Right lobe of liver (tissue), 6 donors: ENCODE data around the gene ARSI. TPM values are rescaled to one million over a fixed set of nuclear protein-coding genes. Genes with fewer than 3 reads are reported as not detected.
A peak's percentile ranks its signal among the peaks of the same experiment; 100 is the strongest.

Experiments used
- ATAC-seq, 4 donors: fragments of 200-7000 bp; cut with Tn5 transposase; one replicate each; pipeline ENCODE4 v1.9.1; 2020; ENCODE audit warnings: mild to moderate bottlenecking in 4 of 4, moderate library complexity in 4 of 4
- DNase-seq, 3 donors: peaks; one replicate each; pipeline ENCODE4 v3.0.0-alpha.2; 2020
- H3K27ac ChIP-seq, 3 donors: fragments of 200-600 bp; one replicate each; pipeline ENCODE4 v1.8.0; 2022
- H3K27me3 ChIP-seq, 2 donors: fragments of 200-600 bp; one replicate each; pipeline ENCODE4 v1.8.0; 2022
- H3K36me3 ChIP-seq, 4 donors: fragments of 200-600 bp; sonication (generic) in 1 of 4; one replicate each; pipeline versions ENCODE4 v1.5.1 to v1.8.0; 2017 to 2022; ENCODE audit warnings: control low read depth in 1 of 4
- H3K4me1 ChIP-seq, 4 donors: fragments of 200-600 bp; sonication (generic) in 1 of 4; one replicate each; pipeline versions ENCODE4 v1.5.1 to v1.8.0; 2017 to 2022; ENCODE audit warnings: control low read depth in 1 of 4
- H3K4me3 ChIP-seq, 3 donors: fragments of 200-600 bp; one replicate each; pipeline ENCODE4 v1.8.0; 2022
- H3K9me3 ChIP-seq, 4 donors: fragments of 200-600 bp; sonication (generic) in 1 of 4; one replicate each; pipeline versions ENCODE4 v1.5.1 to v1.8.0; 2017 to 2022; ENCODE audit warnings: control low read depth in 1 of 4
- POLR2A ChIP-seq: fragments of 450-650 bp; IDR thresholded peaks from one replicate; pipeline ENCODE4 v1.6.1; 2017; ENCODE audit warnings: antibody characterized with exemption, mild to moderate bottlenecking
- WGBS: methylation state at CpG from one replicate; pipeline ENCODE4 v1.1.6; 2018; ENCODE audit warnings: low coverage, low lambda C conversion rate; ENCODE audit not compliant: insufficient coverage; ENCODE audit errors: missing lambda C conversion rate; 5-methylcytosine and 5-hydroxymethylcytosine counted together
- intact Hi-C, 2 donors: fragments of 100-400 bp; cut with DNase I; formaldehyde crosslinking; loops; one replicate each; pipeline versions ENCODE4 v1.11.2 to v1.14.1; 2022
- total RNA-seq, 6 experiments: library from RNA; depleted of rRNA in 2 of 6; stranded (reverse); fragments of >200 nt in 2 of 6; fragmentation: NEBNext Ultra II Directional in 3 of 6; extraction: Animal tissue kit (Norgen Biotek cat#: 25700) in 3 of 6; gene quantifications; one replicate each; pipeline versions ENCODE4 v1.1.0 to v1.2.4, GENCODE V29; 2016 to 2023
- TF ChIP-seq, protein P1 (sequence below), 4 donors: fragments of 200-600 bp in 3 of 4; fragments of 450-650 bp in 1 of 4; IDR thresholded peaks; one replicate each; pipeline versions ENCODE4 v1.5.1 to v1.8.0; 2016 to 2022; ENCODE audit warnings: antibody characterized with exemption in 4 of 4, mild to moderate bottlenecking in 2 of 4
- donor health status: DM: no; HTN: yes; CAD: no.
- donor health status: DM: no; HTN: no; CAD: no.
- donor health status: DM: no; HTN: no; CAD: no.
- donor health status: DM: no; HTN: yes; CAD: no.
- donor health status: DM: no; HTN: yes; CAD: no.

Gene ARSI
- total RNA-seq, 6 experiments from 2014 or later, result 0.06 to 0.51 (median 0.20) TPM; not detected in 1

DNA sequence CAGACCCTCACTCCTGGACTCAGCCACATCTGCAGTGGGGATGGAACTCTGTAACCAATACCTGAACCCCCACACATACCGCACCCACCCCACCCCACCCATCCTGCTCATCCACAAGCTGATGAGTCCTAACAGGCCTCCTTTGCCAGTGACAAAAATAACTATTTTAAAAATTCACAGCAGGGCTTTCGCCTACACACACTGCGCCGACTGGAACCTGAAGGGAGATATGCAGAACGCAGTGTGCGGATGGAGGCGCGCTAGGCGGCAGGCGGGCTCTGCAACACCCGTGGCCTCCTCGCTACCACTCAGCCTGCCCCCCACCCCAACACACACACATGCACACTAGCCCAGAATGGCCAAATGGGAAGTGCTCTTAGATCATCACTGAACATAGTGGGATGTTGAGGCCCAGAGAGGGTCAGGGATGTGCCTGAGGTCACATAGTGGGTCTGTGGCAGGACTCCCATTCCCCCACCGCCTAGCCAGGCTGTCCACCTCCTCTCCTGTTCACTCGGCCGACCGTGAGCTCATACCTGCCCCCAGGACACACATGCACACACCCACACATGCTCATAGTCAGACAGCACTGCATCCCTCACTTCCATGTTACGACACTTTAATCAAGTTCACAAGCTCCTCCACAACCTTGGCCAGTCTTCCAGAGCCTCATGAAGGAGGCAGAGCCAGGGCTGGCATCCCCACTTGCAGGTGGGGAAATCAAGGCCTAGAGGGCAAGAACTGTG, 6.8 kb downstream of the ARSI start:
- intact Hi-C loops, result no loop called here

DNA sequence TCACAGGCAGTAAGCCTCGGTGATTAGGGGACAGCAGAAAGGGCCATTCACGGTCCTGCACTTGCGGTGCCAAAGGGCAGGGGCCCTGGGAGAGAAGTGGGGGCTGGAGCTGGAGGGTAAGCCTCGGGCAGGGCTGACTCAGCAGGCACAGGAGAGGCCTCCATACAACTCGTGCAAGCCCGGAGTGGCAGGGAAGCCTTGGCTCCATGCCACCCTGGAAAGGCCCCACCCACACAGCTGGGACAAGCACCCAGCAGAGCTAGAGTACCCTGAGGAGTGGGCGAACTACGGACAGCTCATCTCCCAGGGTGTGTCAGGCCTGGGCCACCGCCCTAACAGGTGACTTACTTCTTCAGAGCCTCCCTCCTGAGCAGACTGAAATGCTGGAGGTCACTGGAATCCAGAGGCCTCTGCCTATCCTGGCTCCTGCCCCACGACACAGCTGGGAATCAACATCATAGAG, 7.5 kb downstream of the ARSI start:
- 33% methylated on average over 1 of the region's 10 CpGs for WGBS
- ATAC-seq, result peak in 2 of 4 donors; percentile 25 to 51
- TF ChIP-seq, protein P1, sequence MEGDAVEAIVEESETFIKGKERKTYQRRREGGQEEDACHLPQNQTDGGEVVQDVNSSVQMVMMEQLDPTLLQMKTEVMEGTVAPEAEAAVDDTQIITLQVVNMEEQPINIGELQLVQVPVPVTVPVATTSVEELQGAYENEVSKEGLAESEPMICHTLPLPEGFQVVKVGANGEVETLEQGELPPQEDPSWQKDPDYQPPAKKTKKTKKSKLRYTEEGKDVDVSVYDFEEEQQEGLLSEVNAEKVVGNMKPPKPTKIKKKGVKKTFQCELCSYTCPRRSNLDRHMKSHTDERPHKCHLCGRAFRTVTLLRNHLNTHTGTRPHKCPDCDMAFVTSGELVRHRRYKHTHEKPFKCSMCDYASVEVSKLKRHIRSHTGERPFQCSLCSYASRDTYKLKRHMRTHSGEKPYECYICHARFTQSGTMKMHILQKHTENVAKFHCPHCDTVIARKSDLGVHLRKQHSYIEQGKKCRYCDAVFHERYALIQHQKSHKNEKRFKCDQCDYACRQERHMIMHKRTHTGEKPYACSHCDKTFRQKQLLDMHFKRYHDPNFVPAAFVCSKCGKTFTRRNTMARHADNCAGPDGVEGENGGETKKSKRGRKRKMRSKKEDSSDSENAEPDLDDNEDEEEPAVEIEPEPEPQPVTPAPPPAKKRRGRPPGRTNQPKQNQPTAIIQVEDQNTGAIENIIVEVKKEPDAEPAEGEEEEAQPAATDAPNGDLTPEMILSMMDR (IDR thresholded peaks at IDR 0.05), result no peak
- no peak for TF ChIP-seq POLR2A
- peak in 1 of 3 donors; percentile 44 for DNase-seq
- intact Hi-C loops, result no loop called here
- Histone ChIP-seq H3K4me1 (no peaks in the 10 kb centered on the region), H3K36me3 (no peaks in the 10 kb centered on the region), H3K27ac (no peak overlapping the region), H3K27me3 (no peaks in the 10 kb centered on the region), H3K4me3 (no peak overlapping the region), H3K9me3 (no peaks in the 10 kb centered on the region)

More for the DNA sequence above, 6.8 kb downstream of the ARSI start:
- no peaks in the 10 kb centered on the region for H3K27me3 ChIP-seq
- DNase-seq (peak in 1 of 3 donors; percentile 37), ATAC-seq (no peak)
- TF ChIP-seq, protein P1 (IDR thresholded peaks at IDR 0.05), result no peak
- TF ChIP-seq POLR2A, result no peak
- no peak overlapping the region for H3K27ac ChIP-seq
- WGBS, result 85% methylated on average over 13 of the region's 17 CpGs
- no peaks in the 10 kb centered on the region for H3K4me1 ChIP-seq
- H3K4me3 ChIP-seq, result no peak overlapping the region
- no peaks in the 10 kb centered on the region for H3K9me3 ChIP-seq
- H3K36me3 ChIP-seq, result no peaks in the 10 kb centered on the region

DNA sequence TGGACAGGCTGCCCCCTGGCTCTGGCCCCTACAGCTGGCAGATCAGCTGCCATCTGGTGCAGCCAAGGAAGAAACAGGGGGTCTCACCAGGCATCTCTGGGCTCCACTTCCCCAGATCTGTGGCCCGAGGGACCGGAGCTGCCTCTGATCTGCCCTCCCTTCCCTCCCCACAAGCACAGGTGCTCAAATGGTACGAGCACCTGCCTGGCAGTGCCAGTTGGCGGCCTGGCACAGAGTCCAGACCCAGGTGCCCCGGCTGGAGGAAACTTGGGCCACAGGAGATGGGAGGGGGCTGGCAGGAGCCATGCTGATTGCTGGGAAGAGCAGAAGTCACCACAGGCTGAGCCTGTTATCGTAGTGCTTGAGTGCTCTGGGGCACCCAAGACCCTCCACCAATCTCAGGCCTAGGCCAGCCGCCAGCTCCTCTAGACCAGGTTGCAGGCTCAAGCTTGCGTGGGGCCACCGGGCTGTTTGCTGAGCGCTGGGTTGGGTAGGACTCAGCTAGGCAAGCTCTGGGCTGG, 8.1 kb downstream of the ARSI start:
- DNase-seq (peak in 1 of 3 donors; percentile 50), ATAC-seq (no peak)
- intact Hi-C loops, result no loop called here
- no peaks in the 10 kb centered on the region for H3K4me1 ChIP-seq
- no peak overlapping the region for H3K4me3 ChIP-seq
- 100% methylated on average over 1 of the region's 10 CpGs for WGBS
- H3K36me3 ChIP-seq, result no peaks in the 10 kb centered on the region
- TF ChIP-seq POLR2A, result no peak
- TF ChIP-seq, protein P1 (IDR thresholded peaks at IDR 0.05), result no peak
- H3K9me3 ChIP-seq, result no peaks in the 10 kb centered on the region
- H3K27ac ChIP-seq, result no peak overlapping the region
- no peaks in the 10 kb centered on the region for H3K27me3 ChIP-seq

DNA sequence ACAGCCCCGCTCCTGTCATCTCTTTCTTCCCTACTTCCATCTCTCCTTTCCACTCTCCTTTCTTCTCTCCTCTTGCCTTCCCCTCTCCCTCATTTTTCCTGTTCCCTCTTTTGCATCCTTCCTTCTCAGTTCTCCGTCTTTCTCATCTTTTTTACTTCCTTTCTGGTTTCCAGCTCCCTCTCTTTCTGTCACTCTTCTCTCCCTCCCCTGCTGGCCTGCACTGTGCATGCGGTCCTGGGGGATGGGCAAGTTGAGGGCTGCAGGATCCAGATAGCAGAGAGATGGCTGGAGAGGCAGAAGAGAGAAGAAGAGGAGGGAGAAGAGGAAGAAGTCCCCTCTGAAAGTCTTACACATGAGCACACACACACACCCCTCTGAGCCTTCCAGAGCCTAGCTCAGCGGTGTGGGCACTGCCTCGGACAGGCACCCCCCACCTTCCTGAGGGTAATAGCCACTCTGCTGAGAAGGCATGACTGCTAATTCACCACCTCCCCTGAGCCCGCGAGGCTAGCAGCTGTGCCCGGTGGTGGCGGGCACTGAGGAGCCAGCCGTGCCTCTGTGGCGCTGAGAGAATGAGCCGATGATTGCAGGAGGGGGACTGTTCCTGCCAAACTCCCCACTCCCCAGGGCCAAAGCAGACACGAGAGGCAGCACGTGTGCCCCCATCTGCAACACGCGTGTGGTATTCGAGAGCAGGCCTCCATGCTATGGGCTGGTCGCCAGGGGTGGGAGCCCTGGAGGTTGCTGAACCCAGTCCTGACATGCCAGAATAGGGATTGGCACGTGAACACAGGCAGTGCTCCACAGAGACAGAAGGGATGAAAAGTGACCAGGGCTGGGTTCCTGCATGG, 9.4 kb downstream of the ARSI start:
- intact Hi-C loops, result no loop called here
- 52% methylated on average over 6 of the region's 19 CpGs for WGBS
- peak in 1 of 4 donors; percentile 34 for ATAC-seq

More for the DNA sequence above, 9.4 kb downstream of the ARSI start:
- Histone ChIP-seq H3K4me1 (no peaks in the 10 kb centered on the region), H3K27me3 (no peaks in the 10 kb centered on the region), H3K4me3 (no peak overlapping the region), H3K36me3 (no peaks in the 10 kb centered on the region), H3K27ac (no peak overlapping the region), H3K9me3 (no peaks in the 10 kb centered on the region)
- peak in 1 of 3 donors; percentile 51 for DNase-seq
- TF ChIP-seq POLR2A, result no peak
- TF ChIP-seq, protein P1 (IDR thresholded peaks at IDR 0.05), result no peak
